Type B pancreatic cell (in vitro differentiated cells): ENCODE measurements around the gene LMNTD1. TPM values are rescaled to one million over a fixed set of nuclear protein-coding genes. Genes with fewer than 3 reads are reported as not detected.
A peak's percentile ranks its signal among the peaks of the same experiment; 100 is the strongest.
"Not testable (repeated sequence)": the region's sequence is repeated elsewhere in the genome, so short reads cannot be mapped to it uniquely, and the experiment has no call there.

Experiments used
- DNase-seq: peaks from one replicate; pipeline ENCODE4 v3.0.0; 2021; ENCODE audit warnings: mixed read lengths; ENCODE audit not compliant: unreplicated experiment; ENCODE audit errors: extremely low spot score
- H3K27ac Mint-ChIP-seq: 2 replicates; pipeline ENCODE4 v1.8.0; 2021; ENCODE audit warnings: mild to moderate bottlenecking, mixed read lengths
- H3K27me3 Mint-ChIP-seq: 2 replicates; pipeline ENCODE4 v1.8.0; 2021; ENCODE audit warnings: mixed read lengths
- H3K36me3 Mint-ChIP-seq: 2 replicates; pipeline ENCODE4 v1.8.0; 2021; ENCODE audit warnings: mixed read lengths
- H3K4me1 Mint-ChIP-seq: one replicate; pipeline ENCODE4 v1.8.0; 2021; ENCODE audit warnings: mixed read lengths; ENCODE audit not compliant: unreplicated experiment
- H3K4me3 Mint-ChIP-seq: 2 replicates; pipeline ENCODE4 v1.8.0; 2021; ENCODE audit warnings: mild to moderate bottlenecking, mixed read lengths
- H3K9me3 Mint-ChIP-seq: 2 replicates; pipeline ENCODE4 v1.8.0; 2021; ENCODE audit warnings: mixed read lengths
- CTCF ChIP-seq: fragments of 200-600 bp; sonication (generic); conservative IDR thresholded peaks from 2 replicates; pipeline ENCODE4 v1.5.0; 2021; ENCODE audit warnings: antibody characterized with exemption, mild to moderate bottlenecking
- long read RNA-seq: library from polyadenylated mRNA; unstranded; transcript quantifications from one replicate; pipeline ENCODE4 v2.0.0, GENCODE V29; 2020
- total RNA-seq: library from RNA; stranded (reverse); gene quantifications from 2 replicates; pipeline ENCODE4 v1.2.1, GENCODE V29; 2021; ENCODE audit warnings: low replicate concordance

The LMNTD1 gene
- 1.5 TPM in 1 of 2 replicates, not detected in the other for total RNA-seq
- long read RNA-seq, partial matches to known transcripts, result 0 of 7 reads
- long read RNA-seq, other reads (novel, unspliced or antisense), result 7 of 7 reads

- Mint-ChIP-seq H3K4me1 (no peaks in the 10 kb centered on the region), H3K4me3 (no peak within 1 kb of the TSS), H3K36me3 (peaks cover 5% of the 10 kb centered on the region), H3K9me3 (no peaks in the 10 kb centered on the region), H3K27ac (no peak within 1 kb of the TSS), H3K27me3 (no peaks in the 10 kb centered on the region)
- TF ChIP-seq CTCF, result no peak
- no peak for DNase-seq
These were observed at the start of gene LMNTD1 for GRCh38 chr12:25553098-25553497. Gene LMNTD1, minus strand, starts transcription at chr12:25553283. Its CDS starts 324 bp downstream, at chr12:25552959.

GRCh38 chr12:25598956-25599355 is 45.9 kb upstream of the LMNTD1 start:
- H3K4me1 Mint-ChIP-seq, result no peaks in the 10 kb centered on the region
- no peaks in the 10 kb centered on the region for H3K36me3 Mint-ChIP-seq
- H3K27ac Mint-ChIP-seq, result no peak overlapping the region
- no peak overlapping the region for H3K4me3 Mint-ChIP-seq
- DNase-seq, result no peak
- no peak for TF ChIP-seq CTCF
- peaks cover 3% of the 10 kb centered on the region for H3K27me3 Mint-ChIP-seq
- peaks cover 12% of the 10 kb centered on the region for H3K9me3 Mint-ChIP-seq

GRCh38 chr12:25595496-25595895 is 42.4 kb upstream of the LMNTD1 start:
- peaks cover 19% of the 10 kb centered on the region for H3K9me3 Mint-ChIP-seq
- H3K27me3 Mint-ChIP-seq, H3K36me3 Mint-ChIP-seq, H3K27ac Mint-ChIP-seq, H3K4me1 Mint-ChIP-seq, H3K4me3 Mint-ChIP-seq, DNase-seq: not testable (repeated sequence)

GRCh38 chr12:25594376-25594775 is 41.3 kb upstream of the LMNTD1 start:
- H3K9me3 Mint-ChIP-seq, result peaks cover 11% of the 10 kb centered on the region
- no peaks in the 10 kb centered on the region for H3K4me1 Mint-ChIP-seq
- no peak overlapping the region for H3K27ac Mint-ChIP-seq
- no peak for TF ChIP-seq CTCF
- DNase-seq, result no peak
- H3K4me3 Mint-ChIP-seq, result no peak overlapping the region
- H3K27me3 Mint-ChIP-seq, result no peaks in the 10 kb centered on the region
- H3K36me3 Mint-ChIP-seq, result no peaks in the 10 kb centered on the region

- DNase-seq, result no peak
- Mint-ChIP-seq H3K4me3 (no peak overlapping the region), H3K4me1 (no peaks in the 10 kb centered on the region), H3K36me3 (peaks cover 3% of the 10 kb centered on the region), H3K27me3 (no peaks in the 10 kb centered on the region), H3K27ac (no peak overlapping the region), H3K9me3 (peaks cover 7% of the 10 kb centered on the region)
- no peak for TF ChIP-seq CTCF
These were observed 39.8 kb upstream of the LMNTD1 start for GRCh38 chr12:25592725-25593495.

- H3K4me3 Mint-ChIP-seq, result no peak overlapping the region
- no peaks in the 10 kb centered on the region for H3K27me3 Mint-ChIP-seq
- H3K36me3 Mint-ChIP-seq, result peaks cover 3% of the 10 kb centered on the region
- H3K9me3 Mint-ChIP-seq, result peaks cover 11% of the 10 kb centered on the region
- no peak overlapping the region for H3K27ac Mint-ChIP-seq
- DNase-seq, result no peak
- peak; percentile 22 for TF ChIP-seq CTCF
- H3K4me1 Mint-ChIP-seq, result no peaks in the 10 kb centered on the region
These were observed 38.1 kb upstream of the LMNTD1 start for GRCh38 chr12:25591144-25591543.
